T-helper 17 cell (primary cell): ENCODE results near the gene PICALM. TPM values are rescaled to one million over a fixed set of nuclear protein-coding genes. Genes with fewer than 3 reads are reported as not detected.
"Not testable (repeated sequence)": the region's sequence is repeated elsewhere in the genome, so short reads cannot be mapped to it uniquely, and the experiment has no call there.

Experiments
- ATAC-seq: fragments of 150-1000 bp; cut with Tn5 transposase; 2 replicates; pipeline ENCODE4 v1.10.0; 2021; ENCODE audit warnings: mild to moderate bottlenecking, moderate library complexity
- DNase-seq, 3 donors: peaks; one replicate each; pipeline versions ENCODE4 v3.0.0 to v3.0.0-alpha.2; 2020 to 2021
- H3K9me3 ChIP-seq: one replicate; pipeline ENCODE4 v1.7.0; 2013; ENCODE audit warnings: low read length, mild to moderate bottlenecking; ENCODE audit not compliant: control insufficient read depth, poor library complexity, severe bottlenecking
- H3K27ac Mint-ChIP-seq: one replicate; pipeline ENCODE4 v1.8.0; 2022; ENCODE audit warnings: mild to moderate bottlenecking, moderate library complexity, mixed read lengths
- H3K27me3 Mint-ChIP-seq: one replicate; pipeline ENCODE4 v1.8.0; 2022; ENCODE audit warnings: mixed read lengths
- H3K36me3 Mint-ChIP-seq: one replicate; pipeline ENCODE4 v1.8.0; 2022; ENCODE audit warnings: low read depth, mixed read lengths
- H3K4me1 Mint-ChIP-seq: one replicate; pipeline ENCODE4 v1.8.0; 2022; ENCODE audit warnings: mild to moderate bottlenecking, mixed read lengths
- H3K4me3 Mint-ChIP-seq: one replicate; pipeline ENCODE4 v1.8.0; 2022; ENCODE audit warnings: mild to moderate bottlenecking, moderate library complexity, mixed read lengths
- total RNA-seq, 4 donors: library from RNA in 2 of 4; stranded (reverse) in 2 of 4; gene quantifications; one replicate each; pipeline ENCODE4 v1.2.3 and lab custom pipeline; 2022 to 2026

The PICALM gene
- total RNA-seq, 2 donors from 2014 or later = 122 to 124 TPM

- ATAC-seq (no peak), DNase-seq (no peak)
- Mint-ChIP-seq H3K4me1 (no peaks in the 10 kb centered on the region), H3K4me3 (no peak overlapping the region), H3K27ac (no peak overlapping the region), H3K27me3 (peaks cover 15% of the 10 kb centered on the region), H3K36me3 (peaks cover 1% of the 10 kb centered on the region)
- no peaks in the 10 kb centered on the region for H3K9me3 ChIP-seq
These were observed 138.0 kb downstream of the PICALM start for GRCh38 chr11:85930879-85931366.

GRCh38 chr11:85926653-85927214 is 142.2 kb downstream of the PICALM start:
- peaks cover 35% of the 10 kb centered on the region for H3K27me3 Mint-ChIP-seq
- H3K27ac Mint-ChIP-seq, H3K4me1 Mint-ChIP-seq, H3K4me3 Mint-ChIP-seq, ATAC-seq, H3K9me3 ChIP-seq, DNase-seq, H3K36me3 Mint-ChIP-seq: not testable (repeated sequence)

DNA sequence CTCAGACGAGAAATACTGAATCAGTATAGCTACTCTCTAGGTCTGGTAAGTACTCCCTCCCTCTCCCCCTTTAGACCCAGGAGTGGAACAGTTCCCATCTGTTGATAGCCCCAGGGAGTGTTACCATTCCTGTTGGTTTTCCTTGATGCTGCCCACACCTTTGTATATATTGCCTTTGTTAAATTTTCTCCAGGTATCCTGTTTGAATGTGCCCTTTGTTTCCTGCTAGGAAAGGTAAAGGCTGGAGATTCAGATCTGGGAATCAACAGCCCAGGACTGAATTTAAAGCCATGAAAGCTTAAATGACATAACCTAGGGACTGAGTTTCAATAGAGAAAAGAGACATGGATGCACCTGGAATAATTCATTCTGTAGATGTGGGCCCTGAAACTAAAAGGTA is 145.4 kb downstream of the PICALM start:
- H3K4me3 Mint-ChIP-seq = no peak overlapping the region
- H3K9me3 ChIP-seq = no peaks in the 10 kb centered on the region
- DNase-seq = no peak
- no peak overlapping the region for H3K27ac Mint-ChIP-seq
- peaks cover 8% of the 10 kb centered on the region for H3K36me3 Mint-ChIP-seq
- no peak for ATAC-seq
- H3K4me1 Mint-ChIP-seq = no peaks in the 10 kb centered on the region
- H3K27me3 Mint-ChIP-seq = peaks cover 35% of the 10 kb centered on the region

- H3K4me3 Mint-ChIP-seq = no peak overlapping the region
- H3K36me3 Mint-ChIP-seq = peaks cover 8% of the 10 kb centered on the region
- no peaks in the 10 kb centered on the region for H3K4me1 Mint-ChIP-seq
- no peak for ATAC-seq
- DNase-seq = no peak
- H3K9me3 ChIP-seq = no peaks in the 10 kb centered on the region
- H3K27me3 Mint-ChIP-seq = peaks cover 34% of the 10 kb centered on the region
- H3K27ac Mint-ChIP-seq = no peak overlapping the region
These were observed 146.5 kb downstream of the PICALM start for GRCh38 chr11:85922367-85922766.

DNA sequence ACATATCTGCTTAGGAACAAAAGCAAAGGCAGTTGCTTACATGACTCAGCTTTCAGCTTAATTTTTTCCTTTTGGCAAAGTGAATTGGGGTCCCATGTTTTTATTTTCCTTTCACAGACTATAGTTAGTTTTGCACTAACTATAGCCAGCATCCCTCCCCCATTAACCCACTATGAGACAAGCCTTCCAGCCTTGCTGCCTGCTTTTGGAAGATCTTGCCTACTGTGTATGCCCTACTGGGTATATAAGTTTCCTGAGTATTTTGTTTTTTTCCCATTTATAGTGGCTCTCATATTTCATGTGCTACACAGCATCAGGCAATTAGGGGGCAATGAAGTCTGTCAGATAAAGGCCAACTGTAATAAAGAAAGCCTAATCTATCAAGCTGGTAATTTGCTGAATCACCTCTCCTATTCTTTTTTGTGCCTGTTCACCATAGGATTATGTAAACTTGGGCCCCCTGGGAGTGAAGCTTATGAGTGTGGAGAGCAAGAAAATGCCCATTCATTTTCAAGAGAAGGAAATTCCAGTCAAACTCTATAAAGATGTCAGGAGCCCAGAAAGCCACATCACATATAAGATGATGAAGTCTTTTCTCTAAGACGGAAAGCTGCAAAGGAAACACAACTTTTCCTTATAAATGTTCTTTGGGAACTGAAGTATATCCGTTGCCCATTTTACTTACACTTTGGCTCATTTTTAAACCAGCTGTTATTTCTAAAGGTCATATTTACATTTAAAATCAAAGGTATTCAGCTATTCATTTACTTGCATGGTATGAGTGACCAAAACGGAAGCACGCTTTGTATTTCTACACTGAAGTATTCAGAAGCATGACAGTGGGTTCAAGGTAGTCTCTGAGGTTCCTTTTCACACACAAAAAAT is 149.7 kb downstream of the PICALM start:
- ATAC-seq (no peak), DNase-seq (no peak)
- Mint-ChIP-seq H3K4me3 (no peak overlapping the region), H3K27ac (no peak overlapping the region), H3K36me3 (peaks cover 6% of the 10 kb centered on the region), H3K4me1 (no peaks in the 10 kb centered on the region), H3K27me3 (peaks cover 16% of the 10 kb centered on the region)
- H3K9me3 ChIP-seq = no peaks in the 10 kb centered on the region

DNA sequence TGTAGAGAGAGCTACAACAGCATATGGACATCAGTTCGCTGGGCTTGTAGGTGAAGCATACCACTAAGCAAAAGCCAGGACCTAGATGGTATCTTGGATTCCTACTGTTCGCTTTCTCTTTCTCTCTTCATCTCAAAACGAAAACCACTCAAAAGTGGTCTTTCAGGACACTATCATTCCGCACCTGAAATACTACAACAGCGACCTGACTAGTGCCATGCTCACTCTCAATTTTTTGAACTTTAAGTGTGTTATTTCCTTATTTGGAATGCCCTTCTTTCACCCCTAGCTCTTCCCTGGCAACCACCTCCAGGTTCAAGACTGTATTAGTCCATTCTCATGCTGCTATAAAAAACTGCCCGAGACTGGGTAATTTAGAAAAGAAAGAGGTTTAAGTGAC is 154.5 kb downstream of the PICALM start:
- no peak for DNase-seq
- Mint-ChIP-seq H3K4me1 (no peaks in the 10 kb centered on the region), H3K36me3 (peaks cover 2% of the 10 kb centered on the region), H3K27me3 (peaks cover 4% of the 10 kb centered on the region), H3K4me3 (no peak overlapping the region), H3K27ac (no peak overlapping the region)
- no peak for ATAC-seq
- no peaks in the 10 kb centered on the region for H3K9me3 ChIP-seq

DNA sequence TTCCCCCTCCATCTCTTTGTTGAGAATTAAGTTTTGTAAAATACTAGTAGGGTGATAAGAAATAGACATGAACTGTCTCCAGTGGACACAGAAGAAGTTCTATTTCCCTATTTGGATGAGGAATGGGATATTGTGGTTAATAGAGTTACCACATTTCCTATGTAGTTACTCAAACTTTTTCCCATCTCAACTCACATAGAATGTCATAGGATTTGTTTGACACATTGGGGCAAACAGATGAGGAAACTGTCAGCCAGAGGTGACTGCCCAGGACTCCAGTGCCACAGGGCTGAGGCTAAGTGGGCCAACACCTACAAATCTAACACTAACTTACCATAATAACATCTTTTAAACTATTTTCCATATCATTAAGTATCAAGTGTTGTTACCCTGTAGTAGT is 155.4 kb downstream of the PICALM start:
- no peaks in the 10 kb centered on the region for H3K4me1 Mint-ChIP-seq
- H3K27ac Mint-ChIP-seq = no peak overlapping the region
- H3K9me3 ChIP-seq = no peaks in the 10 kb centered on the region
- ATAC-seq = no peak
- peaks cover 2% of the 10 kb centered on the region for H3K36me3 Mint-ChIP-seq
- H3K4me3 Mint-ChIP-seq = no peak overlapping the region
- peaks cover 4% of the 10 kb centered on the region for H3K27me3 Mint-ChIP-seq
- no peak for DNase-seq

DNA sequence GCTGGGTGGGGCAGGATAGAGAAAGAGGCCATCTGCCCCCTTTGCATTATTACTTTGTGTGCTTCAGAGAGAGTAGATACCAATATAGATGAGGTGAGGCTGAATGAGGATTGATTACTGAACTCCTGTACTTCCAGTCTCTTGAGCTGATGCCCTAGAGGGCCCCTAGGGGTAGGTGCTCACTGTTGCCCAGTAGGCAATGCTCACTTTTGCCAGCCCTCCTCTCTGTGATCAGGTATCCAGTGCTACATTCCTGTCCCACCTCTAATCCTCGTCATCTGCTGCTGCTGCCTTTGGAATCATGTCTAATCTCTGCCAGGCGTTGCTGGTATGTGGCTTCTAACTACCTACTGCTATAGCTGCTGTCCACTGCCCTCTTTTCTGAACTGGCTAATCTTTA is 156.5 kb downstream of the PICALM start:
- peaks cover 2% of the 10 kb centered on the region for H3K36me3 Mint-ChIP-seq
- peaks cover 4% of the 10 kb centered on the region for H3K27me3 Mint-ChIP-seq
- no peaks in the 10 kb centered on the region for H3K9me3 ChIP-seq
- no peak overlapping the region for H3K27ac Mint-ChIP-seq
- ATAC-seq (no peak), DNase-seq (no peak)
- no peak overlapping the region for H3K4me3 Mint-ChIP-seq
- no peaks in the 10 kb centered on the region for H3K4me1 Mint-ChIP-seq

Other genes starting within 250 kb of the PICALM start
- under 1 TPM in 1 of 2 donors, not detected in 1; 0.22 TPM for gene CCDC83, start 213.7 kb downstream of the PICALM start, total RNA-seq
- 10 to 100 TPM; 48.7 to 50.7 TPM for gene EED, start 175.7 kb upstream of the PICALM start, total RNA-seq
- 10 to 100 TPM; 17.7 to 23.9 TPM for gene HIKESHI, start 233.2 kb upstream of the PICALM start, total RNA-seq